HL-60/S4 (cell line): ENCODE measurements around the gene HSD17B3.
"Not testable (repeated sequence)": the region's sequence is repeated elsewhere in the genome, so short reads cannot be mapped to it uniquely, and the experiment has no call there.

ENCODE experiments used
- in situ Hi-C: fragments of 300-500 bp; cut with MboI; formaldehyde crosslinking; loops from 2 replicates; pipeline ENCODE4 v1.14.3; 2022; ENCODE audit warnings: low sequenced_read_pairs

The HSD17B3 gene

GRCh38 chr9:96202971-96203780, 98.8 kb downstream of the HSD17B3 start:
- in situ Hi-C loops, result loop anchor here (25.0 kb wide), 1 partner anchor 466 kb away; no protein-coding TSS in a partner anchor

GRCh38 chr9:96201140-96201539, 100.8 kb downstream of the HSD17B3 start:
- in situ Hi-C loops, result loop anchor here (25.0 kb wide), 1 partner anchor 464 kb away; no protein-coding TSS in a partner anchor

DNA sequence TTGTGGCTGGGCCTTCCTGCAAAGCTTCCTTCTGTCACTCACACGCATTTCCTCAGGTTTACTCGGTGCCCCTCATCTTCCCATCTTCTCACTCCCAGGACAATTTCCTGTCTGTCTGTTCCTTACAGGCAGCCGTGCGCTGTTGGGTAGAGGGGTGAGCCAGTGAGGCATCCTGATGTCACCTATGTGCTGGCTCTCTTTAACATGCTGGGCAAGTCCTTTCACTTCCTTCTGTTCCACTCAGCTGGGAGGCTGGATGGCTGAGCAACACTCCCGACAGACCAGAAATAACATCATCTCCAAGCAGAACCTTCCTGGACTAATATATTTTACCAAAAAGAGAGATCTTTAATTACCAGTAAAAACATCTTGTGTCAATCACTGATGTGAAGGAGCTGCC, 103.0 kb downstream of the HSD17B3 start:
- in situ Hi-C loops, result no loop called here

GRCh38 chr9:96195541-96195940, 106.4 kb downstream of the HSD17B3 start:
- in situ Hi-C loops, result no loop called here

- in situ Hi-C loops, result no loop called here
Measured at GRCh38 chr9:96193236-96193755, 108.7 kb downstream of the HSD17B3 start.

- in situ Hi-C loops, result no loop called here
Measured at GRCh38 chr9:96192710-96193109, 109.3 kb downstream of the HSD17B3 start.

DNA sequence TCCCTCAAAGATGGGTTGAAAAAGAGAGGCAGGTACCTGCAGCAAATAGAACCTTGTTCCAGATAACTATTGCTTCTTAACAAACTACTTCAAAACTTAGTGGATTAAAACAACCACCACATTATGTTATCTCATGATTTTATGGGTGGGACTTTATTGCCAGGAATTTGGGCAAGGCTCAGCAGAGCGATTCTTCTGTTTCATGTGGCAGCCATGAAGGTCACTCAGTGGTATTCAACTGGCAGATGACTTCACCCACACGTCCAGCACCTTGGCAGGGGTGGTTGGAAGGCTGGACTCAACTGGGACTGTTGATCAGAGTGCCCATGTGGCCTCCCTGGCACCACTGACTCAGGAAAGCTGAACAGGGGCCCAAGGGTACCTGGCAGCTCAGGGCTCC, 112.0 kb downstream of the HSD17B3 start:
- in situ Hi-C loops, result no loop called here

- in situ Hi-C loops, result not testable (repeated sequence)
Measured at GRCh38 chr9:96189581-96189980, 112.4 kb downstream of the HSD17B3 start.

GRCh38 chr9:96188571-96188970, 113.4 kb downstream of the HSD17B3 start:
- in situ Hi-C loops, result no loop called here

- in situ Hi-C loops, result no loop called here
Measured at GRCh38 chr9:96187151-96187555, 114.8 kb downstream of the HSD17B3 start.

GRCh38 chr9:96186591-96187011, 115.4 kb downstream of the HSD17B3 start:
- in situ Hi-C loops, result no loop called here

GRCh38 chr9:96185518-96186156, 116.3 kb downstream of the HSD17B3 start:
- in situ Hi-C loops, result no loop called here
